ENCODE data around the gene DAPP1. TPM values are rescaled to one million over a fixed set of nuclear protein-coding genes. Genes with fewer than 3 reads are reported as not detected.

DAPP1 gene
- total RNA-seq, 2 experiments from 2014 or later, result 8.3 to 9.1 TPM

DNA sequence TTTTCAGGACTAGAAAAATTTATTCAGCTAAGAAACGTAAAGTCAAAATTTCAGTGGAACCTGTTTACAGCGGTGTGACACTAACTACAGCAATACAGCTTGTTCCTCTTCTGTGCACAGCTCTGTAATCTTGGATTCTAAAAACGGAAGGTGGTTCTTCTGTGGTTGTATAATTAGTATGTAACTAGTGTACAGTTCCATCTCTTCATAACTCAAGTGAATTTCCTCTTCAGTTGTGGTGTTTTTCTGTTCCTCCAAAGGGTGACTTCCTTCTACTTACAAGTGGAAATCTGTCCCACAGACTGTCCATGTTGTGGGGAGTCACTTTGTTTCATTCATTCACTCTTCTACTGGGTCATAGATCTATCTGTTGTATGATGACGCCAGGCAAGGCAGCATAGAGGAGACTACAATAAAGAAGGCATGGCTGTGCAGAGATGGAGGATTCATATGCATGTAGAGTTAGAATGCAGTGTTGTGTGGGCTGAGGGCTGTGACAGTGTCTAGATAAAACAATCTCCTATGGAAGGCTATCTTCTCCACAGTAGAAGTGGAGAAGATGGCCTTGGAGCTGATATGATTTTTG lies 5.4 kb downstream of the DAPP1 start:
- intact Hi-C loops (cut with DNase I, micrococcal nuclease), result no loop called here
- Histone ChIP-seq H3K27me3 (ENCODE audit: control insufficient read depth in 1 of 2, insufficient read depth in 2 of 2, low read length in 2 of 2) (no peaks in the 10 kb centered on the region), H3K36me3 (ENCODE audit: insufficient read depth, low read length) (peaks cover 3% of the 10 kb centered on the region), H3K27ac (ENCODE audit: low read depth in 1 of 2, low read length in 2 of 2) (no peak overlapping the region), H3K4me1 (ENCODE audit: insufficient read depth, low read length) (peaks cover 21% of the 10 kb centered on the region), H3K4me3 (ENCODE audit: low read length) (no peak overlapping the region), H3K9me3 (ENCODE audit: control insufficient read depth in 1 of 2, insufficient read depth in 1 of 2, low read length in 2 of 2) (no peaks in the 10 kb centered on the region)
- H3K27me3 Mint-ChIP-seq, result no peaks in the 10 kb centered on the region
- no peaks in the 10 kb centered on the region for H3K9me3 Mint-ChIP-seq
- H3K4me1 Mint-ChIP-seq (ENCODE audit: low read depth), result peaks cover 88% of the 10 kb centered on the region
- ChIA-PET POLR2A (no interaction called here), CTCF (interaction anchor here (2.7 kb wide), 1 partner anchor 10 kb away, joined by 13 read pairs; no protein-coding TSS in a partner anchor)
- ATAC-seq (ENCODE audit: poor library complexity) (peak; percentile 29), DNase-seq (peak in 3 of 14 experiments; percentile 28 to 30 (median 29))
- peak overlapping the region; percentile 22 for H3K27ac Mint-ChIP-seq
- peak overlapping the region; percentile 40 for H3K4me3 Mint-ChIP-seq
- peaks cover 16% of the 10 kb centered on the region for H3K36me3 Mint-ChIP-seq (ENCODE audit: low read depth)
- TF ChIP-seq CTCF (IDR thresholded peaks at IDR 0.05), result no peak

DNA sequence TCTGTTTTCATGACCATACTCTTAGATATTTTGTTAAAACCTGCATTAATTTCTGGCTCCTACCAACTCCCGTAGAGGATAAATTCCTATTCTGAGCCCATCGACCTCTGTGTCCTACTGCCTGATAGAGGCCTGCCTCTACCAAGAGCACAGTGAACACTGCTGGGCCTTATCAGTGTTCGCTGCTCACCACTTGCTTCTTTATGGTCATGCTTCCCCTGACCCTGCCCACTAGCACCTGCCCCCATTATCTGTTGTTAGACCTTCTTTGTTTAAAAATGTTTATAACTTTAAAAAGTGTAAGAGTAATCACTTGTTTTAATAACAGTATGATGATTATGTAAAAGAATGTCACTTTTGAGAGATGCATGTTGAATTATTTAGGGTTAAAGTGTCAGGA lies 6.1 kb downstream of the DAPP1 start:
- H3K4me3 ChIP-seq (ENCODE audit: low read length), result no peak overlapping the region
- Mint-ChIP-seq H3K27me3 (no peaks in the 10 kb centered on the region), H3K9me3 (no peaks in the 10 kb centered on the region), H3K36me3 (ENCODE audit: low read depth) (peaks cover 16% of the 10 kb centered on the region), H3K4me3 (no peak overlapping the region), H3K4me1 (ENCODE audit: low read depth) (peaks cover 84% of the 10 kb centered on the region), H3K27ac (no peak overlapping the region)
- DNase-seq (no peak), ATAC-seq (ENCODE audit: poor library complexity) (no peak)
- POLR2A ChIA-PET, result no interaction called here
- H3K4me1 ChIP-seq (ENCODE audit: insufficient read depth, low read length), result peaks cover 21% of the 10 kb centered on the region
- H3K27me3 ChIP-seq (ENCODE audit: control insufficient read depth in 1 of 2, insufficient read depth in 2 of 2, low read length in 2 of 2), result no peaks in the 10 kb centered on the region
- intact Hi-C loops (cut with DNase I, micrococcal nuclease), result no loop called here
- peaks cover 3% of the 10 kb centered on the region for H3K36me3 ChIP-seq (ENCODE audit: insufficient read depth, low read length)
- no peak for TF ChIP-seq CTCF (IDR thresholded peaks at IDR 0.05)
- H3K9me3 ChIP-seq (ENCODE audit: control insufficient read depth in 1 of 2, insufficient read depth in 1 of 2, low read length in 2 of 2), result no peaks in the 10 kb centered on the region
- H3K27ac ChIP-seq (ENCODE audit: low read depth in 1 of 2, low read length in 2 of 2), result no peak overlapping the region
- CTCF ChIA-PET, result interaction anchor here (2.7 kb wide), 1 partner anchor 11 kb away, joined by 13 read pairs; no protein-coding TSS in a partner anchor

GRCh38 chr4:99824070-99824599 lies 7.5 kb downstream of the DAPP1 start:
- ChIA-PET CTCF (interaction anchor here (1.1 kb wide), 1 partner anchor 16 kb away, joined by 4 read pairs; no protein-coding TSS in a partner anchor), POLR2A (no interaction called here)
- Histone ChIP-seq H3K4me1 (ENCODE audit: insufficient read depth, low read length) (peaks cover 14% of the 10 kb centered on the region), H3K27ac (ENCODE audit: low read depth in 1 of 2, low read length in 2 of 2) (no peak overlapping the region), H3K9me3 (ENCODE audit: control insufficient read depth in 1 of 2, insufficient read depth in 1 of 2, low read length in 2 of 2) (no peaks in the 10 kb centered on the region), H3K4me3 (ENCODE audit: low read length) (no peak overlapping the region), H3K36me3 (ENCODE audit: insufficient read depth, low read length) (peaks cover 3% of the 10 kb centered on the region), H3K27me3 (ENCODE audit: control insufficient read depth in 1 of 2, insufficient read depth in 2 of 2, low read length in 2 of 2) (no peaks in the 10 kb centered on the region)
- intact Hi-C loops (cut with DNase I, micrococcal nuclease), result no loop called here
- no peak overlapping the region for H3K4me3 Mint-ChIP-seq
- ATAC-seq (ENCODE audit: poor library complexity) (no peak), DNase-seq (no peak)
- peaks cover 74% of the 10 kb centered on the region for H3K4me1 Mint-ChIP-seq (ENCODE audit: low read depth)
- no peaks in the 10 kb centered on the region for H3K9me3 Mint-ChIP-seq
- no peaks in the 10 kb centered on the region for H3K27me3 Mint-ChIP-seq
- peaks cover 16% of the 10 kb centered on the region for H3K36me3 Mint-ChIP-seq (ENCODE audit: low read depth)
- H3K27ac Mint-ChIP-seq, result no peak overlapping the region
- no peak for TF ChIP-seq CTCF (IDR thresholded peaks at IDR 0.05)
